HCT116 (cell line): ENCODE data around the gene DDN. TPM values are rescaled to one million over a fixed set of nuclear protein-coding genes. Genes with fewer than 3 reads are reported as not detected.

Experiments used
- total RNA-seq: library from RNA; stranded (reverse); gene quantifications from one replicate; pipeline ENCODE4 v1.2.1, GENCODE V29; 2021; ENCODE audit not compliant: unreplicated experiment

The DDN gene
- total RNA-seq, 1 experiment from 2014 or later, result 8.1 TPM

Other genes starting within 250 kb of the DDN start
- 24.9 TPM for gene ADCY6, start 210.3 kb downstream of the DDN start, total RNA-seq
- gene CACNB3, start 180.9 kb downstream of the DDN start, total RNA-seq, result 22.0 TPM
- gene DDX23, start 147.2 kb downstream of the DDN start, total RNA-seq, result 75.0 TPM
- 2.0 TPM for gene RND1, start 133.5 kb downstream of the DDN start, total RNA-seq
- gene FKBP11, start 73.9 kb downstream of the DDN start, total RNA-seq, result 18.5 TPM
- gene ARF3, start 41.9 kb downstream of the DDN start, total RNA-seq, result 166 TPM
- 9.8 TPM for gene WNT10B, start 27.6 kb downstream of the DDN start, total RNA-seq
- gene WNT1, start 21.1 kb downstream of the DDN start, total RNA-seq, result not detected
- gene PRKAG1, start 19.4 kb upstream of the DDN start, total RNA-seq, result 64.6 TPM
- gene KMT2D, start 61.4 kb upstream of the DDN start, total RNA-seq, result 71.3 TPM
- 2.8 TPM for gene RHEBL1, start 70.6 kb upstream of the DDN start, total RNA-seq
- 0.22 TPM for gene DHH, start 95.4 kb upstream of the DDN start, total RNA-seq
- gene LMBR1L, start 111.5 kb upstream of the DDN start, total RNA-seq, result 44.4 TPM
- 1,628 TPM for gene TUBA1B, start 132.0 kb upstream of the DDN start, total RNA-seq
- gene TUBA1A, start 189.7 kb upstream of the DDN start, total RNA-seq, result 24.1 TPM